ENCODE measurements around the gene ISCA2. TPM values are rescaled to one million over a fixed set of nuclear protein-coding genes. Genes with fewer than 3 reads are reported as not detected.

The ISCA2 gene
- total and polyA plus RNA-seq, 2 experiments from 2014 or later = 44.0 to 171 TPM

GRCh38 chr14:74532246-74532645 lies 38.7 kb downstream of the ISCA2 start:
- Histone ChIP-seq H3K36me3 (ENCODE audit: insufficient read depth) (no peaks in the 10 kb centered on the region), H4K20me1 (replicated peaks; ENCODE audit: insufficient read depth) (no peaks in the 10 kb centered on the region), H3F3A (replicated peaks; ENCODE audit: low read depth) (no peaks in the 10 kb centered on the region), H3K9me2 (ENCODE audit: insufficient read depth) (no peaks in the 10 kb centered on the region), H3K4me2 (no peak overlapping the region), H3K4me1 (ENCODE audit: insufficient read depth) (no peaks in the 10 kb centered on the region), H3K4me3 (no peak overlapping the region), H3K27me3 (ENCODE audit: insufficient read depth) (no peaks in the 10 kb centered on the region), H3K27ac (ENCODE audit: low read depth) (no peak overlapping the region), H2AFZ (no peak overlapping the region; the same call in 1 of the 2 replicates), H3K79me2 (replicated peaks; ENCODE audit: insufficient read depth) (no peaks in the 10 kb centered on the region)
- no peak for TF ChIP-seq ZNF331 (CRISPR knock-in tag; IDR thresholded peaks at IDR 0.05; ENCODE audit: low read depth)
- no peak for TF ChIP-seq ETS1 (IDR thresholded peaks at IDR 0.05)
- TF ChIP-seq EZH2 (IDR thresholded peaks at IDR 0.05; ENCODE audit: low read depth, unreplicated experiment) = no peak
- no peak for TF ChIP-seq REST (IDR thresholded peaks at IDR 0.05; ENCODE audit: unreplicated experiment)
- no peak for TF ChIP-seq ZNF462 (CRISPR knock-in tag; IDR thresholded peaks at IDR 0.05)
- TF ChIP-seq CTCF (conservative IDR thresholded peaks at IDR 0.05; ENCODE audit: low read depth in 2 of 2) = no peak
- TF ChIP-seq STAT1 (IDR thresholded peaks at IDR 0.05; ENCODE audit: unreplicated experiment) = no peak
- no peak for TF ChIP-seq POLR2AphosphoS5 (IDR thresholded peaks at IDR 0.05; ENCODE audit: low read depth)
- no peak for TF ChIP-seq CREB1 (CRISPR knock-in tag; IDR thresholded peaks at IDR 0.05; ENCODE audit: low read depth)
- TF ChIP-seq EZH2phosphoT487 (IDR thresholded peaks at IDR 0.05; ENCODE audit: unreplicated experiment) = no peak
- TF ChIP-seq ZNF114 (CRISPR knock-in tag; IDR thresholded peaks at IDR 0.05) = no peak
- no peak for TF ChIP-seq NANOG (IDR thresholded peaks at IDR 0.05; ENCODE audit: borderline replicate concordance)
- DNase-seq (ENCODE audit: low spot score) (no peak), ATAC-seq (no peak)
- peaks cover 10% of the 10 kb centered on the region; the same call in 2 of the 3 replicates for H3K4me1 Mint-ChIP-seq
- peaks cover 9% of the 10 kb centered on the region for H3K27me3 Mint-ChIP-seq (ENCODE audit: insufficient read depth, low read depth, poor library complexity)
- H3K27ac Mint-ChIP-seq = no peak overlapping the region
- no peaks in the 10 kb centered on the region for H3K9me3 Mint-ChIP-seq
- no peak overlapping the region for H3K4me3 Mint-ChIP-seq
- no peaks in the 10 kb centered on the region for H3K36me3 Mint-ChIP-seq (ENCODE audit: low read depth)
